GM12801 (cell line): Measurements from ENCODE around the gene C2CD4A.

Experiments used
- CTCF ChIP-seq: IDR thresholded peaks from one replicate; pipeline ENCODE4 v1.5.1; 2011; ENCODE audit warnings: control low read depth; ENCODE audit not compliant: insufficient read length; ENCODE audit errors: extremely low read depth

The C2CD4A gene

GRCh38 chr15:62118520-62119226, 51.9 kb downstream of the C2CD4A start:
- no peak for TF ChIP-seq CTCF

GRCh38 chr15:62119227-62119864, 52.6 kb downstream of the C2CD4A start:
- TF ChIP-seq CTCF, result no peak

GRCh38 chr15:62119874-62120273, 53.1 kb downstream of the C2CD4A start:
- TF ChIP-seq CTCF, result no peak
